ENCODE data around the gene LRRC47. TPM values are rescaled to one million over a fixed set of nuclear protein-coding genes. Genes with fewer than 3 reads are reported as not detected.

Gene LRRC47
- total RNA-seq, 1 experiment from 2014 or later = 65.1 TPM

DNA sequence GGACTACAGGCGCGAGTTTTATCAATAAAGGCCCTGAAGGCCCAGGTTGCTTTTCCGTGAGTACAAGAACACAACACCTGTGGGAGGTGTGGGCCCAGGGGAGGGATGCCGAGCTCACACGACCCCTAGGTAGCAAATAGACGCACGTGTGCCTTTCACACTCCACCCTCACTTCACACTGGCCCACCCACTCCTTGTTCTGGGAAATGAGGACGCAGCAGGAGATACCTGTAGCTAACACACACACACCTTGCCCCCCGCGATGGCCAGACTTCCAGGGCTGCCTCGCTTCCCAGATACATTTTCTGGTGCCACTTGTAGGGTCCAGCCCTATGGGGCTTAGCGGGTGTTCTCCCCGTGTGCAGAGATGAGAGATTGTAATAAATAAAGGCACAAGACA, 48.4 kb downstream of the LRRC47 start:
- H2BK20ac ChIP-seq (ENCODE audit: low read depth, low read length, poor library complexity, severe bottlenecking) = no peak overlapping the region

More for the DNA sequence above, 48.4 kb downstream of the LRRC47 start:
- Histone ChIP-seq H3K18ac (ENCODE audit: insufficient read length, low read depth, low read length) (no peak overlapping the region), H3K23me2 (ENCODE audit: insufficient read length, low read depth, low read length, poor library complexity, severe bottlenecking) (peaks cover 11% of the 10 kb centered on the region), H2BK15ac (ENCODE audit: low read depth, low read length) (no peak overlapping the region), H2AFZ (ENCODE audit: low read length) (no peak overlapping the region), H3K56ac (ENCODE audit: insufficient read length, low read depth, low read length) (no peak overlapping the region), H4K5ac (ENCODE audit: insufficient read length, low read depth, low read length) (no peak overlapping the region), H4K20me1 (ENCODE audit: control insufficient read depth, insufficient read depth, insufficient read length) (peaks cover 3% of the 10 kb centered on the region), H4K91ac (ENCODE audit: insufficient read length, low read depth, low read length) (no peak overlapping the region), H4K8ac (replicated peaks; ENCODE audit: insufficient read length, low read depth, low read length) (no peak overlapping the region), H3K9me3 (ENCODE audit: control insufficient read depth, low read depth, low read length) (no peaks in the 10 kb centered on the region), H3K27ac (ENCODE audit: insufficient read length, low read depth, low read length) (no peak overlapping the region), H3K14ac (ENCODE audit: insufficient read depth, low read length) (no peak overlapping the region; the same call in 1 of the 2 replicates), H3K79me2 (ENCODE audit: insufficient read depth, low read length) (peaks cover 2% of the 10 kb centered on the region; the same call in 1 of the 2 replicates), H3K4me2 (ENCODE audit: insufficient read depth, insufficient read length, low read length) (no peak overlapping the region), H2BK5ac (ENCODE audit: insufficient read length, low read length) (no peak overlapping the region), H3K27me3 (ENCODE audit: insufficient read depth, low read length) (no peaks in the 10 kb centered on the region; the same call in 1 of the 2 replicates), H3K4me1 (ENCODE audit: insufficient read depth, low read length) (peaks cover 5% of the 10 kb centered on the region; the same call in 1 of the 2 replicates), H3K23ac (ENCODE audit: insufficient read length, low read depth, low read length) (no peak overlapping the region), H2AK5ac (ENCODE audit: insufficient read length, low read length) (no peak overlapping the region), H2BK12ac (ENCODE audit: insufficient read length, low read depth, low read length) (no peak overlapping the region), H3K79me1 (ENCODE audit: insufficient read depth, low read depth, low read length, poor library complexity, severe bottlenecking) (no peaks in the 10 kb centered on the region), H2BK120ac (ENCODE audit: low read depth, low read length, poor library complexity, severe bottlenecking) (no peak overlapping the region), H3K4ac (ENCODE audit: low read depth, low read length) (no peak overlapping the region), H3K9ac (ENCODE audit: extremely low read depth, insufficient read length, low read length) (no peak overlapping the region), H3T11ph (ENCODE audit: low read length) (no peak overlapping the region)
- DNase-seq = no peak
- peak overlapping the region; percentile 25 to 95; a peak in 4 of 5 replicates for H3K4me3 Mint-ChIP-seq
- no peaks in the 10 kb centered on the region for H3K9me3 Mint-ChIP-seq
- WGBS (ENCODE audit: extremely low coverage, insufficient read length, low lambda C conversion rate) = no CpG with 5 or more reads among the region's 13 CpGs
- peaks cover 18 to 19% of the 10 kb centered on the region in 2 experiments for H3K4me1 Mint-ChIP-seq
- no peak for TF ChIP-seq CTCF (conservative IDR thresholded peaks at IDR 0.05)
- H3K27ac Mint-ChIP-seq = no peak overlapping the region
- peaks cover 25% of the 10 kb centered on the region for H3K27me3 Mint-ChIP-seq (ENCODE audit: low read depth)
- peaks cover 13 to 20% (median 17%) of the 10 kb centered on the region in 3 experiments; a peak in 6 of 7 replicates for H3K36me3 Mint-ChIP-seq (ENCODE audit: insufficient read depth in 1 of 3, low read depth in 3 of 3)
